ENCODE measurements around the gene ZBP1. TPM values are rescaled to one million over a fixed set of nuclear protein-coding genes. Genes with fewer than 3 reads are reported as not detected.

The ZBP1 gene
- total RNA-seq, 1 experiment from 2014 or later, result not detected

DNA sequence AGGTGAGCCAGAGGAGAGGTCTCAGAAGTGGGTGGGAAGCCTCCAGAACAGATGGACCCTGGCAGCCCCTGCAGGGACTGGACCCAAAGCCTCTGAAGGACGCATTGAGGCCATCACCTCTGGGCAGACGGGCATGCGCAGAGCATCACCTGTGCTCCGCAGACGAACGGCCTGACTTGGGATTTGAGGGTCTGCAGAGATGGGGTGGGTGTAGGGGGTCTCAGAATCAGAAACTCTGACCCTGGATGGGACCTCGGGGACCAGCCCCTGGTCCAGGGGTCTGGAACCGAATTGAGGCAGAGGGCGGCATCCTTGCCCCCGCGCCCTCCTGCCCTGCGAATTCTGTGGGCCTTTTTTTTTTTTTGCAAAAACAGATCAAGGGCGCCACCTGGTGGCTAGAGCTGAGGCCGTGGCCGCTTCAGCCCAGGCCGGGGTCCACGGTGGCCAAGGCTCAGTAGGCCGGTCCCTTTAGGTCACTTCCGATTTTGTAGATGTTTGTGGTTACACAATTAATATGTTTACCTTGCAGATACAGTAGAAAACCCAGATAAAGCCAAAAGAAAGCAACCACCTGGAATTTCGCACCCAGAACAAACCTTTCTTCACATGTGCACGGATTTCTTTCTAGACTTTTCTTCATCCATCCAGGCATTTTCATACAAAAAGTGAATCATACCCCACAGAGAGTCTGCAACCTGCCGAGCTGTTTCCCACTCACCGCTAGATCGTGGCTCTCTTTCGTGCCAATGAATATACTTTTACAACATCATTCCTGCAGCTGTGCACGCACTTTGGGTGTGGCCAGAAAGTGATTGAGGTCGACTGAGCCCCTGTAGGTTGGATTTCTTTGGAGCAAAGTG, 25.9 kb downstream of the ZBP1 start:
- peaks cover 0 to 7% of the 10 kb centered on the region in 2 experiments; a peak in 1 of 4 replicates for H3K4me1 ChIP-seq (ENCODE audit: control insufficient read depth in 1 of 2, insufficient read depth in 2 of 2, low read length in 2 of 2)
- no peaks in the 10 kb centered on the region for H3K79me2 ChIP-seq (ENCODE audit: insufficient read depth, low read length)
- no peaks in the 10 kb centered on the region for H4K20me1 ChIP-seq (ENCODE audit: insufficient read depth)
- no peaks in the 10 kb centered on the region for H3K9me3 ChIP-seq (ENCODE audit: control insufficient read depth in 1 of 2, insufficient read depth in 1 of 2, low read depth in 1 of 2, low read length in 2 of 2)
- no peak overlapping the region for H3K4me3 ChIP-seq (replicated peaks in 1 of 2; ENCODE audit: low read depth in 1 of 2, low read length in 2 of 2)
- H3K36me3 ChIP-seq (ENCODE audit: control insufficient read depth in 1 of 2, insufficient read depth in 2 of 2, low read length in 2 of 2), result no peaks in the 10 kb centered on the region
- no peaks in the 10 kb centered on the region for H3K9me2 ChIP-seq (ENCODE audit: insufficient read depth)
- peak; percentile 12 for DNase-seq (ENCODE audit: low read depth, low spot score)
- no peak overlapping the region for H3K4me2 ChIP-seq (ENCODE audit: low read length)
- BruUV-seq (replicated peaks), result no TSS peak
- peak overlapping the region; percentile 13 for H2AFZ ChIP-seq (ENCODE audit: low read depth, low read length, poor library complexity, severe bottlenecking)
- intact Hi-C loops (cut with micrococcal nuclease), result loop anchor here (1.0 to 10.0 kb wide), 4 partner anchors 80 to 1860 kb away; no protein-coding TSS in a partner anchor
- H3K9ac ChIP-seq (ENCODE audit: low read length), result no peak overlapping the region
- no peak overlapping the region for H3K27ac ChIP-seq (ENCODE audit: low read depth, low read length)
- POLR2A ChIA-PET, result no interaction called here
- no peaks in the 10 kb centered on the region for H3K27me3 ChIP-seq (ENCODE audit: insufficient read depth, low read length)
- CTCF ChIA-PET, result interaction anchor here (0.8 to 1.4 kb wide), 3 partner anchors 79 to 96 kb away, joined by 3 to 14 read pairs (median 5); no protein-coding TSS in a partner anchor
- no peak for TF ChIP-seq ZNF274 (IDR thresholded peaks at IDR 0.05; ENCODE audit: low read depth, low read length)
- TF ChIP-seq RAD21 (IDR thresholded peaks at IDR 0.05; ENCODE audit: low read depth), result peak; percentile 80
- TF ChIP-seq, protein P1, sequence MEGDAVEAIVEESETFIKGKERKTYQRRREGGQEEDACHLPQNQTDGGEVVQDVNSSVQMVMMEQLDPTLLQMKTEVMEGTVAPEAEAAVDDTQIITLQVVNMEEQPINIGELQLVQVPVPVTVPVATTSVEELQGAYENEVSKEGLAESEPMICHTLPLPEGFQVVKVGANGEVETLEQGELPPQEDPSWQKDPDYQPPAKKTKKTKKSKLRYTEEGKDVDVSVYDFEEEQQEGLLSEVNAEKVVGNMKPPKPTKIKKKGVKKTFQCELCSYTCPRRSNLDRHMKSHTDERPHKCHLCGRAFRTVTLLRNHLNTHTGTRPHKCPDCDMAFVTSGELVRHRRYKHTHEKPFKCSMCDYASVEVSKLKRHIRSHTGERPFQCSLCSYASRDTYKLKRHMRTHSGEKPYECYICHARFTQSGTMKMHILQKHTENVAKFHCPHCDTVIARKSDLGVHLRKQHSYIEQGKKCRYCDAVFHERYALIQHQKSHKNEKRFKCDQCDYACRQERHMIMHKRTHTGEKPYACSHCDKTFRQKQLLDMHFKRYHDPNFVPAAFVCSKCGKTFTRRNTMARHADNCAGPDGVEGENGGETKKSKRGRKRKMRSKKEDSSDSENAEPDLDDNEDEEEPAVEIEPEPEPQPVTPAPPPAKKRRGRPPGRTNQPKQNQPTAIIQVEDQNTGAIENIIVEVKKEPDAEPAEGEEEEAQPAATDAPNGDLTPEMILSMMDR (IDR thresholded peaks at IDR 0.05 in 2 of 3, conservative IDR thresholded peaks at IDR 0.05 in 1 of 3; ENCODE audit: borderline replicate concordance in 1 of 3, insufficient read depth in 1 of 3, low read depth in 2 of 3, low read length in 2 of 3), result peak; percentile 72 to 87 (median 87)
- ATAC-seq, result peak; percentile 59
- RAD21 ChIA-PET (ENCODE audit: low non-redundant PET in 1 of 2, low total read pairs in 2 of 2, uncharacterized antibody in 2 of 2, unreplicated experiment in 2 of 2), result interaction anchor here in 1 of 2 experiments (0.6 kb wide), 1 partner anchor 491 kb away, joined by 3 read pairs; no protein-coding TSS in a partner anchor

Measured in HCT116 (cell line).